ENCODE data around the gene SHISA9. TPM values are rescaled to one million over a fixed set of nuclear protein-coding genes. Genes with fewer than 3 reads are reported as not detected.

Gene SHISA9
- total and polyA plus RNA-seq, 2 donors from 2014 or later, result 0.95 to 2.8 TPM

- H3K9me3 ChIP-seq (ENCODE audit: control insufficient read depth in 2 of 3, insufficient read depth in 1 of 3, low read length in 3 of 3), result no peaks in the 10 kb centered on the region
- DNase-seq, result no peak
- H3K4me1 ChIP-seq (ENCODE audit: control insufficient read depth in 2 of 3, insufficient read depth in 2 of 3, low read depth in 1 of 3, low read length in 3 of 3), result no peaks in the 10 kb centered on the region
- no peak overlapping the region for H3K4me3 ChIP-seq (ENCODE audit: low read length in 3 of 3)
- H3K27ac ChIP-seq (ENCODE audit: low read depth in 2 of 2, low read length in 2 of 2), result no peak overlapping the region
- H3K9ac ChIP-seq (ENCODE audit: low read length in 3 of 3), result no peak overlapping the region
- no peaks in the 10 kb centered on the region for H3K36me3 ChIP-seq (ENCODE audit: control insufficient read depth in 2 of 3, insufficient read depth in 3 of 3, low read length in 3 of 3)
- no peak for TF ChIP-seq CTCF (IDR thresholded peaks at IDR 0.05; ENCODE audit: borderline replicate concordance, extremely low read depth, insufficient read depth)
- H3K27me3 ChIP-seq (ENCODE audit: control insufficient read depth, insufficient read depth, low read length), result no peaks in the 10 kb centered on the region
- FAIRE-seq, result no peak
- intact Hi-C loops (cut with DNase I), result no loop called here
Measured at GRCh38 chr16:13189250-13189649, 287.9 kb downstream of the SHISA9 start.

GRCh38 chr16:13193721-13194120 lies 292.3 kb downstream of the SHISA9 start:
- no peaks in the 10 kb centered on the region for H3K4me1 ChIP-seq (ENCODE audit: control insufficient read depth in 2 of 3, insufficient read depth in 2 of 3, low read depth in 1 of 3, low read length in 3 of 3)
- intact Hi-C loops (cut with DNase I), result no loop called here
- no peak overlapping the region for H3K4me3 ChIP-seq (ENCODE audit: low read length in 3 of 3)
- no peak for DNase-seq
- no peak overlapping the region for H3K27ac ChIP-seq (ENCODE audit: low read depth in 2 of 2, low read length in 2 of 2)
- FAIRE-seq, result no peak
- no peaks in the 10 kb centered on the region for H3K36me3 ChIP-seq (ENCODE audit: control insufficient read depth in 2 of 3, insufficient read depth in 3 of 3, low read length in 3 of 3)
- H3K9ac ChIP-seq (ENCODE audit: low read length in 3 of 3), result no peak overlapping the region
- TF ChIP-seq CTCF (IDR thresholded peaks at IDR 0.05; ENCODE audit: borderline replicate concordance, extremely low read depth, insufficient read depth), result no peak
- no peaks in the 10 kb centered on the region for H3K9me3 ChIP-seq (ENCODE audit: control insufficient read depth in 2 of 3, insufficient read depth in 1 of 3, low read length in 3 of 3)
- no peaks in the 10 kb centered on the region for H3K27me3 ChIP-seq (ENCODE audit: control insufficient read depth, insufficient read depth, low read length)

GRCh38 chr16:13194766-13195165 lies 293.4 kb downstream of the SHISA9 start:
- no peak for TF ChIP-seq CTCF (IDR thresholded peaks at IDR 0.05; ENCODE audit: borderline replicate concordance, extremely low read depth, insufficient read depth)

GRCh38 chr16:13203725-13204124 lies 302.3 kb downstream of the SHISA9 start:
- TF ChIP-seq CTCF (IDR thresholded peaks at IDR 0.05; ENCODE audit: borderline replicate concordance, extremely low read depth, insufficient read depth), result no peak
- intact Hi-C loops (cut with DNase I), result no loop called here
- H3K36me3 ChIP-seq (ENCODE audit: control insufficient read depth in 2 of 3, insufficient read depth in 3 of 3, low read length in 3 of 3), result no peaks in the 10 kb centered on the region
- no peaks in the 10 kb centered on the region for H3K27me3 ChIP-seq (ENCODE audit: control insufficient read depth, insufficient read depth, low read length)
- H3K9me3 ChIP-seq (ENCODE audit: control insufficient read depth in 2 of 3, insufficient read depth in 1 of 3, low read length in 3 of 3), result no peaks in the 10 kb centered on the region
- no peak for DNase-seq
- H3K4me3 ChIP-seq (ENCODE audit: low read length in 3 of 3), result no peak overlapping the region
- H3K27ac ChIP-seq (ENCODE audit: low read depth in 2 of 2, low read length in 2 of 2), result no peak overlapping the region
- no peak overlapping the region for H3K9ac ChIP-seq (ENCODE audit: low read length in 3 of 3)
- FAIRE-seq, result no peak
- no peaks in the 10 kb centered on the region for H3K4me1 ChIP-seq (ENCODE audit: control insufficient read depth in 2 of 3, insufficient read depth in 2 of 3, low read depth in 1 of 3, low read length in 3 of 3)

More at GRCh38 chr16:13194766-13195165, 293.4 kb downstream of the SHISA9 start:
- Histone ChIP-seq H3K36me3 (ENCODE audit: control insufficient read depth in 2 of 3, insufficient read depth in 3 of 3, low read length in 3 of 3) (no peaks in the 10 kb centered on the region), H3K9ac (ENCODE audit: low read length in 3 of 3) (no peak overlapping the region), H3K4me1 (ENCODE audit: control insufficient read depth in 2 of 3, insufficient read depth in 2 of 3, low read depth in 1 of 3, low read length in 3 of 3) (no peaks in the 10 kb centered on the region), H3K27ac (ENCODE audit: low read depth in 2 of 2, low read length in 2 of 2) (no peak overlapping the region), H3K27me3 (ENCODE audit: control insufficient read depth, insufficient read depth, low read length) (no peaks in the 10 kb centered on the region), H3K9me3 (ENCODE audit: control insufficient read depth in 2 of 3, insufficient read depth in 1 of 3, low read length in 3 of 3) (no peaks in the 10 kb centered on the region), H3K4me3 (ENCODE audit: low read length in 3 of 3) (no peak overlapping the region)
- no peak for FAIRE-seq
- intact Hi-C loops (cut with DNase I), result no loop called here
- no peak for DNase-seq

Data from kidney (tissue), 14 donors.